Stimulated activated CD8-positive, alpha-beta memory T cell treated with anti-CD3 and anti-CD28 coated beads, Interleukin-12 subunit alpha, Interleukin-12 subunit beta, amount 100 ng/mL, for 24 hours (primary cell): ENCODE measurements around the gene ADGRD2.
"Not testable (repeated sequence)": the region's sequence is repeated elsewhere in the genome, so short reads cannot be mapped to it uniquely, and the experiment has no call there.

Experiments used
- DNase-seq: peaks from one replicate; pipeline ENCODE4 v3.0.0-alpha.2; 2020; ENCODE audit errors: extremely low read depth

Gene ADGRD2, protein sequence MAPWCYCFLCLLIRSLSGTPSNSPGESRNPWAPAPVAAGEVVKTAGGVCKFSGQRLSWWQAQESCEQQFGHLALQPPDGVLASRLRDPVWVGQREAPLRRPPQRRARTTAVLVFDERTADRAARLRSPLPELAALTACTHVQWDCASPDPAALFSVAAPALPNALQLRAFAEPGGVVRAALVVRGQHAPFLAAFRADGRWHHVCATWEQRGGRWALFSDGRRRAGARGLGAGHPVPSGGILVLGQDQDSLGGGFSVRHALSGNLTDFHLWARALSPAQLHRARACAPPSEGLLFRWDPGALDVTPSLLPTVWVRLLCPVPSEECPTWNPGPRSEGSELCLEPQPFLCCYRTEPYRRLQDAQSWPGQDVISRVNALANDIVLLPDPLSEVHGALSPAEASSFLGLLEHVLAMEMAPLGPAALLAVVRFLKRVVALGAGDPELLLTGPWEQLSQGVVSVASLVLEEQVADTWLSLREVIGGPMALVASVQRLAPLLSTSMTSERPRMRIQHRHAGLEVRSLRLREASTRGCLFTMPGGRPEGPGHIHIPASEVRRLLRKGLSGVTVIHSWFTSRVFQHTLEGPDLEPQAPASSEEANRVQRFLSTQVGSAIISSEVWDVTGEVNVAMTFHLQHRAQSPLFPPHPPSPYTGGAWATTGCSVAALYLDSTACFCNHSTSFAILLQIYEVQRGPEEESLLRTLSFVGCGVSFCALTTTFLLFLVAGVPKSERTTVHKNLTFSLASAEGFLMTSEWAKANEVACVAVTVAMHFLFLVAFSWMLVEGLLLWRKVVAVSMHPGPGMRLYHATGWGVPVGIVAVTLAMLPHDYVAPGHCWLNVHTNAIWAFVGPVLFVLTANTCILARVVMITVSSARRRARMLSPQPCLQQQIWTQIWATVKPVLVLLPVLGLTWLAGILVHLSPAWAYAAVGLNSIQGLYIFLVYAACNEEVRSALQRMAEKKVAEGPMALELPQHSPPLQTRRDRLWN

DNA sequence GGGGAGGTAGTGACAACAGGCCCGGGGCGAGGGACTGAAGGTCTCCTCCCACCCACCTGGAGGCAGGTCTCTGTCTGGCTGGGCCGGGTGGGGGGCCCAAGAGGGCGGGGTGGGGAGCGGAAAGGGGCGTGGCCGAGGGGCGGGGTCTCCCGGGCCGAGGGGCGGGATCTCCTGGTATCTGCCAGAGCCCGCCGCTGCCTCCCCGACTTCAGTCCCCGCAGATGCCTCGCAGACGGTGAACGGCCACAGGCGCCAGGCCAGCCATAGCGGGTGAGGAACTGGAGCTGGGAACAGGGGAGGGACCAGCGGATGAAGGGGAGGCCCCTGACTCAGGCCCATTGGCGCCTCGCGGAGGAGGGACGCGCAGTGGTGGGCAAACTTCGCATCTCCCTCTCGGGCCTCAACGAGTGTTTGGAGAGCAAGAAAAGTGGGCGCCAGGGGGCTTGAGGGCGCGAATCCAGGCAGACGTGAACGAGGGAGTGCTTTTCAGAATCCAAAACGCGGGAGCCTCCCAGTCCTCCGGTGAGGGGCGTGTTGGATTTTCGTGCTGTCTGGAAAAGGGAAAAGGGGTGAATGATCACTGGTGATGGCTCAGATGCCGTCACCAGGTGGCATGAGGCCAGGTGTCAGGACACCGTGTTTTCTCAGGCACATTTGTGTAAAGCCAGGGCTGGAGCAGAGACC is at the start of gene ADGRD2:
TSS of gene ADGRD2 (plus strand) at position 211 of the 684 bp plus-strand sequence. CDS start 1,216 bp downstream, outside the sequence.
- no peak for DNase-seq

DNA sequence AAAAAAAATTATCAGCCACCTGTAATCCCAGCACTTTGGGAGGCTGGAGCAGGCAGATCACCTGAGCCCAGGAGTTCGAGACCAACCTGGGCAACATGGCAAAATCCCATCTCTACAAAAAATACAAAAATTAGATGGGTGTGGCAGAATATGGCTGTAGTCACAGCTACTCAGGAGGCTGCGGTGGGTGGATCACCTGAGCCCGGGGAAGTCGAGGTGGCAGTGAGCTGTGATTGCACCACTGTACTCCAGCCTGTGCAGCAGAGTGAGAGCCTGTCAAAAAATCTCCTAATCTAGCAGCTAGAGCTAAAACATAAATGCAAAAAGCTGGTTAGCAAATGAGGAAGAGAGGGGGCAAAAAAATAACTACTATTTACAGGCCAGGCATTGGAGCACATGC is 47.0 kb upstream of the ADGRD2 start:
- DNase-seq: no peak

DNA sequence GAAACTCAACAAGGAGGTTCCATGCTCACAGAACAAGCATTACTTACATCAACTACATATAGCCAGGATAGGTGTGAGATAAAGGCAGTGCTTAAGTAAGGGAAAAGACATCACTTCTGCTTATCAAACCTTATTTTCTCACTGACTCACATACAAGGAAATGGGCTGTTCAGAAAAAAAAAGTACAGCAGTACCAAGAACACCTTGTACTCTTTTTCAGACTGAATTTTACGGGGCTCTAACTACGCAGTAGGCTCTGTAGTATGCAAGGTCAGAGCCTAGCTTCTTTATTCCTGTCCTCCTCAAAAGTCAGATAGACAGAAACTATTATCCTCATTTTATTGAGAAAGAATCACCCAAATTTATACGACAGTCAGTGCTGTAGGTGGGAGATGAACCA is 40.8 kb upstream of the ADGRD2 start:
- no peak for DNase-seq

DNA sequence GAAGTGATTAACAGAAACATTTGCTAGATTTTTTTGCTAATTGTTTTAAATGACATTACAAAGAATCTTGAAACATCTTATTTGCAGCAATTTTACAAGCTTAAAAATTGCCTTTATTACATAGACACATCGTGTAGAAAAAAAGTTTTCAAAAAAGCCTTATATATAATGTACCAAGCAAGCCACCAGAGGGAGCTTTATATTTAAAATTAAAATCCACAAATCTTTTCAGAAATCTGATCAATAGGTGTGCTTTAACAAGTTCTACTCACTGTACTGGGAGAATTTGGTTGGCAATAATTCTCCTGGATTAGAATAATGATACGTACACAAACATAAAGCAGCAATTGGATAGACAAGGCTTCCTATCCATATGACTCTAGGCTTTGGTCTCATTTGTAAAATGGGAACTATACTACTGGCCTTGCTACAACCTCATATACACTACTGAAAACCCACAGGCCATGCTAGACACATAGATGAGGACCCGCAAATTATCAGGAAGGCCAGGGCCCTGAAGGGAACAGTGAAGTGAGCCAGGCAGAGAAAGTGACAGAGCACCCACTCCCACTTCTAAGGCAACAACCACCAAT is 39.8 kb upstream of the ADGRD2 start:
- no peak for DNase-seq

DNA sequence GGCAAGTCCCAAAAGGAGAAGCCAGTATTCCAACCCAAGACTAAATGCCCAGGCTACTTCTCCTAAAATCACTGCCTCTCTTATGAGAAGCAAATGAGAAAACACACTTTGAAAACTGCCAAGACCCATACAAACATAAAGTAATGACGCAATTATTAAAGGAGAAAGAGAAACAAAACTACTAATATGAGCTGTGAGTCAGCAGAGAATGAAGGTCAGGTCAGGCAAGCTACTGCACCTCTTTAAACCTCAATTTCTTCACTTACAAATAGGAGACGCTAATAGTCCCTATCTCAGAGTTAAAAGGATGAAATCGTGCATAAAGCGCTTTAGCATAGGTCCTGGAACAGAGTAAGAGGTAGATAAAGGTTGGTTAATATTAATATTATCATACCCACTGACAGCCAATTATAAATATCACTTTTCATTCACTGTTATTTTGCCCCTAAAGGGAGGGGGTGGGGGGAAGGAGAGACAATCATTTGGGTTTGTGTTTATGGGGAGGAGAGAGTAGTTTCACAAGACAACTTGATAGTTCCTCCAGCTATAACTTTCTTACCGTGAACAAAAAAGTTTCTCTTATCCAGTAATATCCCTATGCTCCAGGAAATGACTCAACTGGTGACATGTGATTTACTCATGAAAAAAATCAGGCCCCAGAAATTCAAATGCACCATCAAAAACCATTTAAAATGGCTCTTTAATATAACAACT is 38.6 kb upstream of the ADGRD2 start:
- DNase-seq: no peak

DNA sequence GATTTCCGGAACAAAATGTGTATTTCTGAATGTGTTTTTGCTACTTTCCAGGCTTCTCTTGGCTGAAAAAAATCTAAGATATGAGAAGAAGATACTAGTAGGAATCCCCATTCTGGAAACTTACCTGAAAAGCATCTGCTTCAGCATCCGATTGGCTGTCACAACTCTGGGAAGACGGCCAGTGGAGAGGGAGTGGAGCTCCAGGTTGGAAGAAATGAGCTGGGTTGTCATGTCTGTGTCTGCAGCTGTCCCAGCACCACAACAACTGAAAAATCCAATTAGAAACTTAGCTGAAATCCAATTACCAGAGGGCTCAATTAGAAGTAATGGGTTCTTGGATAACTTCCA is 38.0 kb upstream of the ADGRD2 start:
- no peak for DNase-seq

DNA sequence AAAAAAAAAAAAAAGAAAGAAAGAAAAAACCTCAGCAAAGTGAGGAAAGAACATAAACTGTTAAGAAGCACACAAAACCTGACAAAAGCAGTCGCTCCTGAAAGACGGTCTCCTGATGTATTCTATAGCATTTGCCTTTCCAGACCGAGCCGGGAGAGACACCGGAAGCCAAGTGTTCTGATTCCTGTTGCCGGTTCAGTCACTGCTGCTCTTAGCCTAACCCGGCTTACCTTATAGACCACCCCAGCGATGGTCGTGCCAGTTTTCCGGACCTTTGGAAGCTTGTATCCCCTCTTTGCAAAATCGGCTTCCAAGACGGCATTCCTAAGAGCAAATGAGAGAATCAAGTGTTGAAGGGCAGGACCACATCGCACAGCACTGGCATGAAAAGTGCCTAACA is 35.6 kb upstream of the ADGRD2 start:
- DNase-seq: no peak

DNA sequence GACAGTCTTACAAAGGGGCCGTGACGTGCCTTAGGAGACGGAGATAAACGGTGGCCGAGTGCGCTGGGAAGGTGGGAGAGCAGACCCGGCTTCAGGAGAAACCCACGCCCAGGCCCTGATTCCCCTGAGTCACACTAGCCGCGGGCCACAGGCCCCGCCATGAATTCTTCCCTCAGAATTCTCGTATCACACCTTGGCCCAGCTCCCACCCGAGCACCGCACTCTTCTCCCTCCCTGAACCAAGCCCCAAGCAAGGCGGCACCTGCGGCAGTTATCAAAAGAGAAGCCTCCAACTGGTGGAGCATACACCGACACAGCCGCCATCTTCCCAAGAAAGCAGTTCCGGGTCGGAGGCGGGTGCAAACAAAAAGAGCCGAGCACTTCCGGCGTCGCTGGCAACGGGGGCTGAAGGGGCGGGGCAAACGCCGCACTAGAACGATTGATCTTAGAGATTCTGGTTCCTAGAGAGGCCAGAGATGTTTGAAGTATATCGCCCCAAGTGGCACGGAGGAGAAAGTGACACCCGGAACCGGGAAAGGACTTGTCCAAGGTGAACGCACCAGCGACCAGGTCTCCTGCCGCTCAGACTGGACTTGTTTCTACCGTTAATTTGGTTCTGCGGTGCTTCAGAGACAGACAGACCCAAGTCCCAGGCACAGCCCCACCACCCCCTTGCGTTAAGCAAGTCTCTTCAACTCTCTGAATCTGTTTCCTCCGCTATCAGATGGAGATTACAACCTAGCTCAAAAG is 35.0 kb upstream of the ADGRD2 start, which contains the start of gene PSMB7:
TSS of gene PSMB7 (minus strand) at position 341 of the 750 bp plus-strand sequence. CDS start at position 324, 17 bp downstream.
- DNase-seq: peak; percentile 95

DNA sequence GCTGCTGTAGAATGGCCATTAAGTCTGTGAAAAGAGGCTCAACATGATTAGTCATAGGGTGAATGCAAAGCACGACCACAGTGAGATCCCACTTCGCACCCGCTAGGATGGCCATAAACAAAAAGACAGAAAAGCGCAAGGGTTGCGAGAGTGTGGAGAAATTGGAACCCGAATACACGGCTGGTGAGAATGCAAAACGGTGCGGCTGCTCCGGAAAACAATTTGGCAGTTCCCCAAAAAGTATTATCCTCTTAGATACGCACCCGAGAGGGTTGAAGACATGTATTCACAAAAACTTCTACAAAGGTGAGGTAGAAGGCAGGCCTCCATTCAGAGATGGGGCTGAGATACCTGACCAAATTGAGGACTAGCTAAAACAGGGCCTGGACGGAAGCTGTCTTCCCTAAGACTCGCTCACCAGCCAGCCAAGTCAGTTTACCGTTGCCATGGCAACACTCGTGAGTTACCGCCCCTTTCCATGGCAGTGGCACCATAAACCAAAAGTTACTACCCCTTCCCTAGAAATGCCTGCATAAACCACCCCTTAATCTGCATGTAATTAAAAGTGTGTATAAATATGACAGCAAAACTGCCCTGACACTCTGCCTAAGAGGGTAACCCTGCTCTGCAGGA is 34.3 kb upstream of the ADGRD2 start:
- no peak for DNase-seq

DNA sequence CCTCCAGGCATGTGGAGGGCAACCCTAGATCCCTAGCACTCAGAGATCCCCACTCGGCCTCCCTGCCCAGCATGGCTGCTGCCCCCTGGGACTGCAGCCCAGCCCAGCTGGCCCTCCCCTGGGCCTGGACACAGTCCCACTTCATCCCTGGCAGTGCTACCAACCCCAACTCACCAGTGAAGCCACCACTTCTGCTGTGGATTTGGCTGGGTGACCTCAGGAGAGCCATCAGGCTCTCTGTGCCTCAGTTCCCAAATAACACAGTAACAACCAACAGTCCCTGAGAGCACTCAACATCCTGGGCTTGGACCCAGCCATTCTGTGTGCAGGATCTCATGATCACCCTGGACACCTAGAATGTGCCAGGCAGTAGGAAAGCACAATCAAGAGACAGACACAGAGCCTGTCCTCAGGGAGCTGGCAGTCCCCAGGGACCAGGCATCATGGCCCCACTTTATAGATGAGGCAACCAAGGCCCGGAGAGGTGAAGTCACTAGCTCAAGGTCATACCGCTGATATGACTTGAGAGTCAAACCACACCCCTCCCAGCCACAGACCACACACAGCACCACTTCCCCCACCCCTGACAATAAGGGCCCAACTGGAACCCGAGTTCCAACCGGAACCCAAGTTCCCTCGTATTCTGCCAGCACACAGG is 30.3 kb upstream of the ADGRD2 start:
- DNase-seq: no peak

DNA sequence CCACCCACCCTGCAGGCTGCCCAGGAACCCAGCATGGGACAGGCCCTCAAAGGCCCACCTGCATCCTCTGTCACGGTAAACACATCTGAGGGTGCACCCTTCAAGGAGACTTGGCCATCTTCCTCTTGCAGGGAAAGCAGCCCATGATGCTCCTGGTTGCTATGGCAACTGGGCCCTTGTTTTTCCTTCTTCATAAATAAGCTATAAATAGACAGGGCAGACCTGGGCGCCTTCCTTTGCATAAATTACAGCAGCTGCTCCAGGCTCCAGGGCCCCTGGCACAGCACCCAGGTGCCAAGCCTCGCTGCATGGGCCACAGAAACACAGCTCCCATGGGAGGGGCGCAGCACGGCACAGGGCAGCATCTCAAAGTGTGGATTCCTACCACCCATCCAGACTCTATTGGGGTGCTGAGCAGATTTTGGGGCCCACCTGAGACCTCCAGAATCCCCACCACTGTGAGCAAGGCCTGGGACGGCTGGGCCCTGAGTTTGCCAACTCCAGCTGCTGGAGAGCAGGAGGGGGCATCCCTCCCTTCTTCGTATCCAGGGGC is 29.2 kb upstream of the ADGRD2 start:
- no peak for DNase-seq

DNA sequence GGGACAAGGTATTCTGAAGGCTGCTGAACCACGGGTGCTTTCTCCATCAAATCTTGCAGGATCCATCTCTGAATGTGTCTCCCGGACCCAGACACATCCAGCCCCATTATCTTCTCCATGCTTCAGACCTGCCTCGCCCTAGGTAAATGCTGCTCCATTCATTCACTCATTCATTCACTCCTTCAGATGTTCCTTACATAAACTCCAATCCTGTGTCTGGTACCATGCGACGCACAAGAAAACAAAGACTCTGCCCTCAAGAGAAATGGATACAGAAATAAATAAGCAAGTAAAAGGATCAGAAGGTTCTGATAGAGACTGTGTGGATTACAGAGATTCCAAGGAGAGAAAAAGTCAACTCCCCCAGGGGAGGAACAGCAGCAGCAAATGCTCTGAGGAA is 27.1 kb upstream of the ADGRD2 start:
- DNase-seq: no peak

DNA sequence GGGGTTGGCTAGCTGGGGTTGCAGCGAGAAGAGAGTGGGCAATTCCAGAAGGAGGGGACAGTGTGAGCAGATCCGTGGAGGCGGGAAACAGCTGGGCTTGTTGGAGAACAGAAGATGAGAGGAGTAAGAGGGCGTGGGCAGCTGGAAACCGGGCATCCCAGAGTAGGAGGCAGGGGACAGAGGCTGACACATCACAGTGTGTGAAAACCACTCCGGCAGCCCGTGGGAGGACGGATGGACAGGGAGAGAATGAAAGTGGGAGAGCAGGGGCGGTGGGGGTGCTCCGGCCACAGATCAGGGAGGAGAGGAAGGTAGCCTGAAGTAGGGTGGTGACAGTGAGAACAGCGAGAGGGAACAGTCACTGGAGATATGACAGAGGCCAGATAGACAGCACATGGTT is 26.7 kb upstream of the ADGRD2 start:
- DNase-seq: no peak

DNA sequence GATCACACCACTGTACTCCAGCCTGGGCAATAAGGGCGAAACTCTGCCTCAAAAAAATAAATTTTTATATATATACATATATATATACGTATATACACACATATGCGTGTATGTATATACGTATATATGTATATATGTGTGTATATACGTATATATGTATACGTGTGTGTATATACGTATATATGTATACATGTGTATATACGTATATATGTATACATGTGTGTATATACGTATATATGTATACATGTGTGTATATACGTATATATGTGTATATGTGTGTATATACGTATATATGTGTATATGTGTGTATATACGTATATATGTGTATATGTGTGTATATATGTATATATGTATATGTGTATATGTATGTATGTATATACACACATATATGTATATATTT is 24.5 kb upstream of the ADGRD2 start:
- not testable (repeated sequence) for DNase-seq

DNA sequence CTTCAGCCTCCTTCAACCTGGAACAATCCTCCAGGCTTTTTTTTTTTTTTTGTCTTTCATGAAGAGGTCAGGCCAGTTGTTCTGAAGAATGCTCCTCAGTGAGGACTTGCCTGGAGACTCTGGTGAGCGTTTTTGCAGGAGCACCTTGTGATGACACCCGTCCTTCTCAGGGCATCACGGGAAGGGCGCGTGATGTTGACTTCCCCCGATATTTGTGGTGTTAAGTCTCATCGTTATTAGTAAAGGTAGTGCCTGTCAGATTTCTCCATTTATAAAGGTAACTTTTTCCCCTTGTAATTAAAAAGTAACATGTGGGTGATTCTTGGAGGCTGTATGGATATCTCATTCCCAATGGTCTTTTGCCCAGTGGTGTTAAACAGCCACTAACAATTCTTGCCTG is 23.9 kb upstream of the ADGRD2 start:
- DNase-seq: no peak

DNA sequence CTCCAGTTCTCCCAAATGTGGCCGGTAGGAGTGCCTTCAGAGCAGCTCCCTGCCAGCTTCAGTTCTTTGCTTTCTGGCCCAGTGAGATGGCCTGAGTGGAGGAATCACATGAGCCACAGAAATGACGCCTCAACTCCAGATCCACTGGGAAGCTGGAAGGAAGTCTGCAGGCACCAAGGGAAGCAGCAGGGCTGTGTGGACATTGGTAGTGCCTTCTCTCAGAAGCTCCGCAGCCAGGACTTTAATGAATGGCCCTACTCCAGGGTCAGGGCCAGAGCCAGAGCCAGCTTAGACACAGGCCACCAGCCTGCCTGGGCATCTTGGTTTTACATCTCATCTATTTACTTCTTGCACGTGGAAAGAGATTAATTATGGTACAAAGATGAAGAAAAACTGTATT is 23.0 kb upstream of the ADGRD2 start:
- no peak for DNase-seq

DNA sequence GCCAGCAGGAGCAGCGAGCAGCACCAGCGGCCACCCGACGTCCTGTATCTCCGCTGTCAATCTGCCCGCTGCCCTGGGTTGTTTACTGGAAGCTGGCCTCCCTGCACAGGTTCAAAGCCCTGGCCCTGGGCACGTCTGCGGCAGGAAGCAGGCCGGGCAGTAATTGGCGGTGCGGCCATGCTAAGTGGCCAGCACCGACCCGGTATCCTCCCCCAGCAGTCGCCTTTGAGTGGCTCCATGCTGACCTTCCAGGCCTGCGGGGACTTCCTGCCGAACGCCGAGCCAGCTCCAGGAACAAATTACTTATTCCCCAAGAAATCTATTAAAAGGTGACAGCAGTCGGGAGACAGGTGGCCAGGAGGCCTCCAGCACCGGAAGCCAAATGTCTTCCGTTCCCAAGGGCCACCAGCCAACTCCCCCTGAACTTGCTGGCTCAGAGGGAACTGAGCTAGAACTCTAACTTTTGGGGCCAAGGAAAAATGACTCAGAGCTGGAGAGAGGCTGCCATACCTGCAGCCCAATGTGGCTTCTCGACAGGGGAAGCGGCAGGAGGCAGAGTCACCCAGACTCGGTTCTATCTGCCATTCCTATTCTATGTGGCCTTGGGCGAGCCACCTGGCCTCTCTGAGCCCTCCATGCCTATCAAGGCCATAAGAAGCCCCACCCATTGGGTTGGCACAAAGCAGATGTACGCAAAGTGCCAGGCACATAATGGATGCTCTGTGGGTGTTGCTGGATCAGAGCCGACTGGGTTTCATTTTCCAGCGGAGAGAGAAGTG is 21.3 kb upstream of the ADGRD2 start:
- no peak for DNase-seq

DNA sequence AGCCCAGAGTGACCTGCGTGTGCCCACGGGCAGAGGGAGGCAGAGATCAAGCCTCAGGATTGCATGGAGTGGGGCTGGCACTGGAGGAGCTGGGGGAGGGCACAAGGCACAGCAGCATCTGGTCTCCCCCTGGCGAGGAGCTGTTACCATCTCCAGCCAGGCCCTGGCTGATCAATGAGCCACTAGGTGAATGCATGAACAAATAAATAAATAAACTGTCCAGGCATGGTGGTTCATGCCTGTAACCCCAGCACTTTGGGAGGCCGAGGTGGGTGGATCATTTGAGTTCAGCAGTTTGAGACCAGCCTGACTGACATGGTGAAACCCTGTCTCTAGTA is 20.8 kb upstream of the ADGRD2 start:
- DNase-seq: no peak
